ENCODE results near the gene PDGFA.
A peak's percentile ranks its signal among the peaks of the same experiment; 100 is the strongest.

The PDGFA gene

DNA sequence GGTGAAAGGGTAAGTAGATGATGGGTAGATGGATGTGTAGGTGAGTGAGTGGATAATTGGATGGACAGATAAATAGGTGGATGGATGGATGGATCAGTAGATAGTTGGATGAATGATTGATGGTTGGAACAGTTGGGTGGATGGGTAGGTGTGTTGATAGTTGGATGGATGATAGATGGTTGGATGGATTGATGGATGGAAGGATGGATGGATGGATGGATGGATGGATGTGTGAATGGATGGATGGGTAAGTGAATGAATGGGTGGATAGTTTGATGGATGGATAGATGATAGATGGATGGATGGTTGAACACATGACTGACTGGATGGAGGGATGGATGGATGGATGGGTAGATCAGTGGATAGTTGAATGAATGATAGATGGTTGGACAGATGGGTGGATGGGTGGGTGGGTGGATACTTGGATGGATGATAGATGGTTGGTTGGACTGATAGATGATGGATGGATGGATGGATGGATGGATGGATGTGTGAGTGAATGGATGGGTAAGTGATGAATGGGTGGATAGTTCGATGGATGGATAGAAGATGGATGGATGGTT is 37.0 kb downstream of the PDGFA start:
- Histone ChIP-seq H4K20me1 (no peaks in the 10 kb centered on the region), H3K9me3 (no peaks in the 10 kb centered on the region), H3K4me2 (no peak overlapping the region), H3K27ac (no peak overlapping the region), H3K27me3 (no peaks in the 10 kb centered on the region), H3K4me3 (no peak overlapping the region), H3K36me3 (no peaks in the 10 kb centered on the region), H3K9ac (no peak overlapping the region), H3K4me1 (peaks cover 43% of the 10 kb centered on the region)
- TF ChIP-seq Cebpa-rat (IDR thresholded peaks at IDR 0.05) = no peak

DNA sequence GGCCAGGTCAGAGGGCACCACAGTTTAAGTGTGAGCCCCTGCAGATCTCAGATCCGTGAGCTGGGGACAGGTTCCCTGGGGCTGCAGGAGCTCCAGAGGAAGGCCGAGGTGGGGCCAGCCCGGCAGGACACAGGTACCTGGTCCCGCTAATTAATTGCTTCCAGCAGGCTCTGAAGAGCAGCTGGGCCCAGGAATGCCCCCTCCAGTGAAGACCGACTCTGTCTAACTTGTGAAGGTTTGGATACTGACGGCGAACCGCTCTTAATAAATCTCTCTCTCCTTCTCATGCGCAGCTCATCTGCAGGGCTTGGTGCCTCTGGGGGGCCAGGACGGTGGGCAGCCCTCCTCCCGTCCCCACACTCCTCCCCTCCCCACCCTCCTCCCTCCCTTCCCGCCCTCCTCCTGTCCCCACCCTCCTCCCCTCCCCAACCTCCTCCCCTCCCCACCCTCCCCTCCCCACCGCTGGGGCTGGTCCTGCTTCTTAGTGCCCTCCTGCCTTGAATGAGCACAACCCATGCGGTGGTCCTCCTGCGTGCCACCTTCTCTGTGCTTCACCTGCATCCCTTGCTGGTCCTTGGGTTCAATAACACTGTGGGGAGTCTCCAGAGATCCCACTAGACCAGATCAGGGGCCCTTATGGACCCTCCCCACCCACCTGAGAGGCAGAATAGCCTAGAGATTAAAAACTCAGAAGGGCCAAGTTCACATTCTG is 38.3 kb downstream of the PDGFA start:
- Histone ChIP-seq H3K4me3 (no peak overlapping the region), H3K27me3 (no peaks in the 10 kb centered on the region), H3K4me2 (peak overlapping the region; percentile 73), H4K20me1 (no peaks in the 10 kb centered on the region), H3K4me1 (peaks cover 49% of the 10 kb centered on the region), H3K9ac (peak overlapping the region; percentile 30; the same call in 1 of the 2 replicates), H3K36me3 (no peaks in the 10 kb centered on the region), H3K27ac (peak overlapping the region; percentile 36; the same call in 1 of the 2 replicates), H3K9me3 (no peaks in the 10 kb centered on the region)
- TF ChIP-seq Cebpa-rat (IDR thresholded peaks at IDR 0.05) = no peak

DNA sequence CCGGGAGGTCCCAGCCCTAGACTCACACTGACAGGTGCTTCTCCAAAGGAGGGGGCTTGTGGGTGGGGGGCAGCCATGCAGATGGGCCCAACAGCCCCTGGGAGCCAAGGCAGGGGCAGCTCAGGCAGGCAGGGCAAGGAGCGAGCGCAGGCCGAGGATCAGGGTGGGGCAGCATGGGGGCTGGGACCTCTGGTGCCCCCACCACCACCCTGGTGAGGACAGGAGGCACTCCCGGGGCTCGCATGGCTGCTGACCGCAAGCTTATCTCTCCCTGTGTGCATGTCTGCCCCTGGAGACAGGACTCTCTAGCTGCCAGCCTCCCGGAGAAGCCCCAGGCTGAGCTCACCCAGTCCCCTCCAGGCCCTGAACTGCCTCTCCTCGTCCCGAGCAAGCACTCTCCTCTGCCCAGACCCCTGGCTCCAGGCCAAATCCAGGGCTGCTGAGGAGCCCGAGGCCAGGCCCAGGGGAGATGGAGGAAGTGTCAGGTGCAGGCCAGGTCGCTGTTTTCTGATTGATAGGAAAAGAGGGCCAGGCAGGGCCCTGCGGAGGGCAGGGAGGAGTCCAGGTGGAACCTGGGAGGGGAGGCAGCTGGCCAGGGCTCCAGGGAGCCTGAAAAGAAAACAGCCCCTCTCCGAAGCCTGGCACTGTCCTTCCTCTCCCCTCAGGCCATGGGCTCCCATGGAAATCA is 39.0 kb downstream of the PDGFA start:
- TF ChIP-seq Cebpa-rat (IDR thresholded peaks at IDR 0.05) = no peak
- Histone ChIP-seq H3K36me3 (no peaks in the 10 kb centered on the region), H4K20me1 (no peaks in the 10 kb centered on the region), H3K9me3 (no peaks in the 10 kb centered on the region), H3K9ac (peak overlapping the region; percentile 30; the same call in 1 of the 2 replicates), H3K4me3 (no peak overlapping the region), H3K4me1 (peaks cover 49% of the 10 kb centered on the region), H3K27ac (peak overlapping the region; percentile 36; the same call in 1 of the 2 replicates), H3K27me3 (no peaks in the 10 kb centered on the region), H3K4me2 (peak overlapping the region; percentile 73)

DNA sequence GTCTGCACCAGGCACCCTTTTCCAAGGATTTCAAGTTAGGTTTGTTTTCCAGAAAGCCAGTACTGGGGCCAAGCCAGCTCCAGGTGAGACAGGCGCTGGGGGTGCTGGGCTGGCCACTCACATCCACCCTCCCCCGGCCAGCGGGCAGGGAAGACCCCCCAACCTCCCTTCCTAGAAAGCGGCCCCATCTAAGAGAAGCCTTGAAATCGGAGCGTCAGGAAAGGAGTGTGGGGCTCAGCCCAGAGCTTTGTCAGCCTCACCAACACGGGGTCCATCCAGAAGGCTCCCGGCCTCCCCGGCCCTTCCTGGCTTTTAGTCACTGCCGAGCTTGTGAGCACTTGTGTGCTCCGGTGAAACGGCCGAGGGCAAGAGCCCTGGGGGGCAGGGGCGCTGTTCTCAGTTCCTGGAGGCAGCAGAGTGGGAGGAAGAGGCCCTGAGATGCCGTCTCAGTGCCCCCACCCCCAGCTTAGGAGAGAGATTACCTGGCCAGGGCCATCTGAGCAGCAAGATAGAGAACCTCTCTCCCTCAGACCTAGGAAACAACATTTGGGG is 39.6 kb downstream of the PDGFA start:
- Histone ChIP-seq H3K9ac (0 out of 2 replicates have a peak overlapping the region, but pooled peaks have one; percentile 30), H3K36me3 (no peaks in the 10 kb centered on the region), H3K27me3 (no peaks in the 10 kb centered on the region), H3K9me3 (no peaks in the 10 kb centered on the region), H4K20me1 (no peaks in the 10 kb centered on the region), H3K4me1 (peaks cover 43% of the 10 kb centered on the region), H3K4me2 (peak overlapping the region; percentile 73), H3K27ac (no peak overlapping the region), H3K4me3 (no peak overlapping the region)
- TF ChIP-seq Cebpa-rat (IDR thresholded peaks at IDR 0.05) = no peak

DNA sequence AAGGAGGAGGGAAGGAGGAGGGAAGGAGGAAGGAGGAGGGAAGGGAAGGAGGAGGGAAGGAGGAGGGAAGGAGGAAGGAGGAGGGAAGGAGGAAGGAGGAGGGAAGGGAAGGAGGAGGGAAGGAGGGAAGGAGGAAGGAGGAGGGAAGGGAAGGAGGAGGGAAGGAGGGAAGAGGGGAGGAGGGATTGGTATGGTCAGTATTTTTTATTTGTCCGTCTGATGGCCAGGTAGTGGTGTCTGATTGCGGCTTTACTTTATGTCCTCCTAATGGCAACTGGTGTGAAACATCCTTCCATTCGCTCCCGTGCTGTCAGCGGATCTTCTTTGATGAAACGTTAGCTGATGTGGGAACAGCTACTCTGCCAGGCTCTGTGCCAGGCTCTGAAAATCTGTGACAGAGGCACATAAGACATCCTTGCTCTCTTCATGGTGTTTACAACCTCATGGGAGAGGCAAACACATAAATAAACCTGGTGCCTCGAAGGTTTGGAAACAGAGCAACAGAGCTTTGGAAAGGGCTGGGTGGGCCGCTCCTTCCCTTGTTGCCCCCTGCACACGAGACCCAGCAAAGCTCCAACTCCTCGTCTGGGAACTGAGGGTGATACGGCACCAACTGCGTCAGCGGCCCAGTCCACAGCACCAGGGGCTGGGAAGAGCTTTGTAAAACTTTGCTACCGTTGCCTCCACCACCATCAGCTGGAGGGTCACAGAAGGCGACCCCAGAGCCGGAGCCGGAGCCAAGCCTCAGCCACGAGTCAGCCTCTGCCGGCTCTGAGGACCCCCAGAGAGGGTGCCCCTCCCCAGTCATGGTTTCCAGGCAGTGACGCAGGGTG is 40.3 kb downstream of the PDGFA start:
- Histone ChIP-seq H3K4me3 (no peak overlapping the region), H3K9me3 (no peaks in the 10 kb centered on the region), H3K9ac (no peak overlapping the region), H3K27me3 (no peaks in the 10 kb centered on the region), H3K4me2 (peak overlapping the region; percentile 73), H3K4me1 (peaks cover 36% of the 10 kb centered on the region), H4K20me1 (no peaks in the 10 kb centered on the region), H3K27ac (no peak overlapping the region), H3K36me3 (no peaks in the 10 kb centered on the region)
- no peak for TF ChIP-seq Cebpa-rat (IDR thresholded peaks at IDR 0.05)

DNA sequence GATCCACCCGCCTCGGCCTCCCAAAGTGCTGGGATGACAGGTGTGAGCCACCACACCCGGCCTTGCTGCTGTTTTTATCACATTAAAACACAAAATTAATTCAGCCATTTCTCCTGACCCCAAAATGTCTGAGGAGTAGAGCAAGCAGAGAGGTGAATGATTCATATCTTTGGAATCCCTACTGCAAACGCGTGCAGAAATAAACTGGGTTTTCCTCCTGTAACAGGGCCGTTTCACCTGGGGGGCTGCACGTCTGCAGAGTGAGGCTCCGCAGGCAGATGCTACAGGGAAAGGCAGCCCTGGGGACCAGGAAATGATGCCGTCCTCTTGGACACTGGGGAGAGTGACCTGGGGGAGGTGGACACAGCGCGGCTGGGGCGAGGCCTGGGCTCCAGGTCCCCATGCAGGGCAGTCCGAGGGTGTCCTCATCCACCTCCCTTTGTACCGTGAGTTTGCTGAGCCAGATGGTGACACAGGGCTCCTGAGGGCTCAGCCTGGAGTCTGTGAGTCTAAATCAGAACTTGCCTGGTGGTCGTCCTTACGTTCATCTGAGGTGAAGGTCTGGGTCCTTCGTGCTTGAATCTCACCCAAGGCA is 41.9 kb downstream of the PDGFA start:
- Histone ChIP-seq H3K4me2 (no peak overlapping the region), H3K4me1 (peaks cover 36% of the 10 kb centered on the region), H3K27me3 (no peaks in the 10 kb centered on the region), H3K9ac (no peak overlapping the region), H3K36me3 (no peaks in the 10 kb centered on the region), H3K9me3 (no peaks in the 10 kb centered on the region), H3K27ac (no peak overlapping the region), H4K20me1 (no peaks in the 10 kb centered on the region), H3K4me3 (no peak overlapping the region)
- no peak for TF ChIP-seq Cebpa-rat (IDR thresholded peaks at IDR 0.05)

DNA sequence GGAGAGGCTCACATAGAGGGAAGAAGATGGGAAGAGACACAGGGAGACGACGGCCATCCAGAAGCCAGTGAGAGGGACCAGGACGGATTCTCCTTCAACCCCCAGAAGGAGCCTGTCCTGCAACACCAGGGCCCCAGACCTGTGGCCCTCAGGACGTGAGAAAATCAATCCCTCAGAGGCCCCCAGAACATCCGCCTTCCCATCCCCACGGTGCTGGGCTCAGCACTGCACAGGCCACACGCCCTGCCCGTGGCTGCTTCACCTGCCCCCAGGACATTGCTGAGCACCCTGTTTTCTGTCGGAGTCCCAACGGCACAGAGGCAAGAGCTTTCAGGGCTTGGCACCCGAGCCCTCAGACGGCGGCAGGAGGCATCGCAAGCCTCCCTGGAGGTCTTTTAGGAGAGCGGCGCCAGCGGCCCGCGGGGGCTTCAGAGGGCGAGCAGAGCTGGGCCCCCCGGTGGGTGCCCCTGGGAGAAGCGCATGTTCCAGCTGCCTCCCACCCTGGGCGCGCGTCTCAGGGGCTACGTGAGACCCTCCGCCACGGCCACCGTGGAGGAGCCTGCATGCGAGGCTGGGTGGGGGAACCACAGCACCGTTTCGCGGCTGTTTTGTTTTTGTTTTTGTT is 42.8 kb downstream of the PDGFA start:
- Histone ChIP-seq H3K36me3 (no peaks in the 10 kb centered on the region), H3K9me3 (no peaks in the 10 kb centered on the region)

DNA sequence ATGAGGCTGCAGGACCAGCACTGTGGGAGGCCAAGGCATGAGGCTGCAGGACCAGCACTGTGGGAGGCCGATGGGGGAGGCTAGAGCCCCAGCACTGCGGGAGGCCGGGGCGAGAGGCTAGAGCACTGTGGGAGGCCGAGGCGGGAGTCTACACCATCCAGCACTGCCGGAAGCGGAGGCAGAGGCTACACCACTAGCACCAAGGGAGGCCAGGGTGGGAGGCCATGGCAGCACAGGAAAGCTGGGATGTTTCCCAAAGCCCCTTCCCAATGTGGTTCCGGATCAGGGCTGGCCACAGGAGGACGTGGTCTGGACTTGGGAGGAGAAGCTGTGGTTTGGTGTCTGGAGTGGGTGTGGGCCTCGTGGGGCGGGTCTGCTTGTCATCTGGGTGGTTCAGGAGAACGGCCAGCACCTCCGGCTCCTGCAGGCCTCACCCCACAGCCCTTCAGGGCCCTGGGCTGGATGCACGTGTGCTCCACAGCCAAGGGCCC is 43.6 kb downstream of the PDGFA start:
- peaks cover 49% of the 10 kb centered on the region for H3K4me1 ChIP-seq
- no peak overlapping the region for H3K4me2 ChIP-seq
- H3K9me3 ChIP-seq = no peaks in the 10 kb centered on the region
- no peaks in the 10 kb centered on the region for H3K36me3 ChIP-seq
- no peak for TF ChIP-seq Cebpa-rat (IDR thresholded peaks at IDR 0.05)
- H4K20me1 ChIP-seq = no peaks in the 10 kb centered on the region
- no peak overlapping the region for H3K27ac ChIP-seq
- no peak overlapping the region for H3K9ac ChIP-seq
- no peaks in the 10 kb centered on the region for H3K27me3 ChIP-seq
- no peak overlapping the region for H3K4me3 ChIP-seq

More for the DNA sequence above, 42.8 kb downstream of the PDGFA start:
- H3K4me3 ChIP-seq = no peak overlapping the region
- peaks cover 44% of the 10 kb centered on the region for H3K4me1 ChIP-seq
- H3K9ac ChIP-seq = no peak overlapping the region
- 0 out of 2 replicates have a peak overlapping the region, but pooled peaks have one; percentile 11 for H3K4me2 ChIP-seq
- H3K27me3 ChIP-seq = no peaks in the 10 kb centered on the region
- no peak overlapping the region for H3K27ac ChIP-seq
- no peak for TF ChIP-seq Cebpa-rat (IDR thresholded peaks at IDR 0.05)
- H4K20me1 ChIP-seq = no peaks in the 10 kb centered on the region

All from BLaER1 (cell line).